Loucy (cell line): Measurements from ENCODE around the gene TECPR1.

Experiments used
- H2AFZ ChIP-seq: fragments of 200-600 bp; sonication (generic); 2 replicates; pipeline ENCODE4 v1.6.0; 2016; ENCODE audit warnings: antibody characterized with exemption, mild to moderate bottlenecking, low read length, moderate library complexity
- H3F3A ChIP-seq: fragments of 200-600 bp; 2 replicates; pipeline ENCODE4 v1.6.0; 2016; ENCODE audit warnings: antibody characterized with exemption, low read depth, mild to moderate bottlenecking
- H3K27me3 ChIP-seq: fragments of 200-600 bp; sonication (generic); 2 replicates; pipeline ENCODE4 v1.6.1; 2014; ENCODE audit warnings: low read length, mild to moderate bottlenecking; ENCODE audit not compliant: insufficient read depth, poor library complexity, severe bottlenecking
- H3K36me3 ChIP-seq: fragments of 200-600 bp; sonication (generic); 2 replicates; pipeline ENCODE4 v1.6.1; 2016; ENCODE audit warnings: low read length; ENCODE audit not compliant: insufficient read depth
- H3K4me1 ChIP-seq: fragments of 200-600 bp; sonication (generic); 2 replicates; pipeline ENCODE4 v1.5.1; 2014; ENCODE audit warnings: low read length, mild to moderate bottlenecking; ENCODE audit not compliant: insufficient read depth, poor library complexity, severe bottlenecking
- H3K4me2 ChIP-seq: fragments of 200-600 bp; sonication (generic); 2 replicates; pipeline ENCODE4 v1.6.0; 2014; ENCODE audit warnings: antibody characterized with exemption, low read length, low read depth, mild to moderate bottlenecking; ENCODE audit not compliant: poor library complexity, severe bottlenecking
- H3K4me3 ChIP-seq: fragments of 200-600 bp; sonication (generic); 2 replicates; pipeline ENCODE4 v1.5.1; 2014; ENCODE audit warnings: low read length, mild to moderate bottlenecking, mixed read lengths; ENCODE audit not compliant: poor library complexity, severe bottlenecking
- H3K79me2 ChIP-seq: fragments of 200-600 bp; sonication (generic); 2 replicates; pipeline ENCODE4 v1.6.1; 2014; ENCODE audit warnings: low read length; ENCODE audit not compliant: insufficient read depth
- H3K9ac ChIP-seq: fragments of 200-600 bp; sonication (generic); 2 replicates; pipeline ENCODE4 v1.6.0; 2014; ENCODE audit warnings: mild to moderate bottlenecking, low read depth, low read length, moderate library complexity; ENCODE audit not compliant: poor library complexity, severe bottlenecking
- H3K9me2 ChIP-seq: fragments of 200-600 bp; sonication (generic); replicated peaks from 2 replicates; pipeline ENCODE4 v1.6.1; 2016; ENCODE audit warnings: low read depth, low read length, mixed read lengths
- H3K9me3 ChIP-seq: fragments of 200-600 bp; sonication (generic); 2 replicates; pipeline ENCODE4 v1.6.1; 2014; ENCODE audit warnings: mild to moderate bottlenecking, antibody characterized with exemption, low read length, low read depth; ENCODE audit not compliant: insufficient read depth
- H4K20me1 ChIP-seq: fragments of 200-600 bp; sonication (generic); 2 replicates; pipeline ENCODE4 v1.6.0; 2014; ENCODE audit warnings: antibody characterized with exemption, low read length, mild to moderate bottlenecking; ENCODE audit not compliant: insufficient read depth, poor library complexity, severe bottlenecking
- CTCF ChIP-seq: fragments of 200-600 bp; sonication (generic); conservative IDR thresholded peaks from 2 replicates; pipeline ENCODE4 v1.5.1; 2014; ENCODE audit warnings: mild to moderate bottlenecking, antibody characterized with exemption, low read length
- EZH2phosphoT487 ChIP-seq: fragments of 200-600 bp; IDR thresholded peaks from 2 replicates; pipeline ENCODE4 v1.6.1; 2018; ENCODE audit warnings: antibody characterized with exemption, mild to moderate bottlenecking, moderate library complexity, borderline replicate concordance

Gene TECPR1

GRCh38 chr7:98194186-98194585 is 57.8 kb downstream of the TECPR1 start:
- Histone ChIP-seq H3F3A (no peaks in the 10 kb centered on the region), H3K27me3 (no peaks in the 10 kb centered on the region), H4K20me1 (no peaks in the 10 kb centered on the region), H3K4me1 (no peaks in the 10 kb centered on the region), H3K9me3 (no peaks in the 10 kb centered on the region), H2AFZ (no peak overlapping the region), H3K4me3 (no peak overlapping the region), H3K36me3 (peaks cover 44% of the 10 kb centered on the region; the same call in 1 of the 2 replicates), H3K9me2 (no peaks in the 10 kb centered on the region), H3K79me2 (no peaks in the 10 kb centered on the region), H3K4me2 (no peak overlapping the region), H3K9ac (no peak overlapping the region)
- TF ChIP-seq CTCF (no peak), EZH2phosphoT487 (no peak)

- peaks cover 47% of the 10 kb centered on the region; the same call in 1 of the 2 replicates for H3K36me3 ChIP-seq
These were observed 58.4 kb downstream of the TECPR1 start for GRCh38 chr7:98193474-98194180.

GRCh38 chr7:98192781-98193457 is 59.1 kb downstream of the TECPR1 start:
- H3K9me3 ChIP-seq: no peaks in the 10 kb centered on the region
- no peaks in the 10 kb centered on the region for H3K9me2 ChIP-seq
- no peak overlapping the region for H3K9ac ChIP-seq
- no peaks in the 10 kb centered on the region for H3K79me2 ChIP-seq
- H3K27me3 ChIP-seq: no peaks in the 10 kb centered on the region
- peaks cover 49% of the 10 kb centered on the region; the same call in 1 of the 2 replicates for H3K36me3 ChIP-seq
- no peak overlapping the region for H3K4me3 ChIP-seq
- no peaks in the 10 kb centered on the region for H3F3A ChIP-seq
- no peaks in the 10 kb centered on the region for H3K4me1 ChIP-seq
- no peak overlapping the region for H2AFZ ChIP-seq
- H3K4me2 ChIP-seq: no peak overlapping the region
- no peaks in the 10 kb centered on the region for H4K20me1 ChIP-seq
- TF ChIP-seq EZH2phosphoT487 (no peak), CTCF (no peak)

More at GRCh38 chr7:98193474-98194180, 58.4 kb downstream of the TECPR1 start:
- no peak overlapping the region for H3K4me2 ChIP-seq
- no peaks in the 10 kb centered on the region for H3K27me3 ChIP-seq
- H3K4me1 ChIP-seq: no peaks in the 10 kb centered on the region
- no peaks in the 10 kb centered on the region for H3K9me3 ChIP-seq
- H3K9me2 ChIP-seq: no peaks in the 10 kb centered on the region
- H2AFZ ChIP-seq: no peak overlapping the region
- no peaks in the 10 kb centered on the region for H3F3A ChIP-seq
- no peaks in the 10 kb centered on the region for H3K79me2 ChIP-seq
- no peaks in the 10 kb centered on the region for H4K20me1 ChIP-seq
- H3K4me3 ChIP-seq: no peak overlapping the region
- H3K9ac ChIP-seq: no peak overlapping the region
- no peak for TF ChIP-seq EZH2phosphoT487
- TF ChIP-seq CTCF: no peak
